Thoracic aorta (tissue), 2 donors: ENCODE data around the gene CNKSR1. TPM values are rescaled to one million over a fixed set of nuclear protein-coding genes. Genes with fewer than 3 reads are reported as not detected.

Source experiments
- ATAC-seq: fragments of 150-250 bp; one replicate; pipeline ENCODE4 v1.8.0; 2017; ENCODE audit warnings: low read depth; ENCODE audit not compliant: insufficient number of reproducible peaks, low FRiP score
- DNase-seq: peaks from one replicate; pipeline ENCODE4 v3.0.0-alpha.2; 2020; ENCODE audit warnings: low spot score
- H3K27ac ChIP-seq, 2 donors: fragments of 200-600 bp; sonication (generic); 1 replicate in 1 of 2; 2 replicates in 1 of 2; pipeline ENCODE4 v1.5.1; 2016; ENCODE audit warnings: mild to moderate bottlenecking in 2 of 2, moderate library complexity in 2 of 2
- H3K27me3 ChIP-seq: fragments of 200-600 bp; sonication (generic); replicated peaks from 2 replicates; pipeline ENCODE4 v1.6.0; 2016; ENCODE audit warnings: mild to moderate bottlenecking; ENCODE audit not compliant: insufficient read depth
- H3K36me3 ChIP-seq: fragments of 200-600 bp; sonication (generic); one replicate; pipeline ENCODE4 v1.5.1; 2016
- H3K4me1 ChIP-seq, 2 donors: fragments of 200-600 bp; sonication (generic); 1 replicate in 1 of 2; 2 replicates in 1 of 2; pipeline versions ENCODE4 v1.5.1 to v1.6.0; 2016; ENCODE audit warnings: low read depth in 2 of 2, mild to moderate bottlenecking in 1 of 2; ENCODE audit not compliant: control insufficient read depth in 1 of 2
- H3K4me3 ChIP-seq: fragments of 200-600 bp; sonication (generic); 2 replicates; pipeline ENCODE4 v1.5.1; 2016; ENCODE audit warnings: mild to moderate bottlenecking
- H3K9me3 ChIP-seq: fragments of 200-600 bp; sonication (generic); 2 replicates; pipeline ENCODE4 v1.5.1; 2016
- total RNA-seq, 2 donors: library from RNA; depleted of rRNA; stranded (reverse); fragments of >200 nt; gene quantifications; one replicate each; pipeline versions ENCODE4 v1.1.0 to v1.2.3, GENCODE V29; 2016
- TF ChIP-seq, protein P1 (sequence below): fragments of 200-600 bp; sonication (generic); IDR thresholded peaks from one replicate; pipeline ENCODE4 v1.5.1; 2019; ENCODE audit warnings: antibody characterized with exemption

Gene CNKSR1
- total RNA-seq, 2 donors from 2014 or later = 5.8 to 17.5 TPM

DNA sequence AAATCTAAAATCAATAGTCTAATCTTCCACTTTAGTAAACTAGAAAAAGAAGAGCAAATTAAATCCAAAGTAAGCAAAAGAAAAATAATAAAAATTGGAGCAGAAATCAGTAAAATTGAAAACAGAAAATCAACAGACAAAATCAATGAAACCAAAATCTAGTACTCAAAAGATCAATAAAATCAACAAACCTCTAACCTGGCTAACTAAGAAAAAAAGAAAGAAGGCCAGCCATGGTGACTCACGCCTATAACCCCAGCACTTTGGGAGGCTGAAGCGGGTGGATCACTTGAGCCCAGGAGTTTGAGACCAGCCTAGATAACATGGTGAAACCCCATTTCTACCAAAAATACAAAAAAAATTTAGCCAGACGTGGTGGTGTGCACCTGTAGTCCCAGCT, 42.8 kb upstream of the CNKSR1 start:
- no peak overlapping the region for H3K27ac ChIP-seq
- no peaks in the 10 kb centered on the region for H3K9me3 ChIP-seq
- H3K36me3 ChIP-seq = no peaks in the 10 kb centered on the region
- no peaks in the 10 kb centered on the region for H3K4me1 ChIP-seq
- DNase-seq = no peak
- TF ChIP-seq, protein P1, sequence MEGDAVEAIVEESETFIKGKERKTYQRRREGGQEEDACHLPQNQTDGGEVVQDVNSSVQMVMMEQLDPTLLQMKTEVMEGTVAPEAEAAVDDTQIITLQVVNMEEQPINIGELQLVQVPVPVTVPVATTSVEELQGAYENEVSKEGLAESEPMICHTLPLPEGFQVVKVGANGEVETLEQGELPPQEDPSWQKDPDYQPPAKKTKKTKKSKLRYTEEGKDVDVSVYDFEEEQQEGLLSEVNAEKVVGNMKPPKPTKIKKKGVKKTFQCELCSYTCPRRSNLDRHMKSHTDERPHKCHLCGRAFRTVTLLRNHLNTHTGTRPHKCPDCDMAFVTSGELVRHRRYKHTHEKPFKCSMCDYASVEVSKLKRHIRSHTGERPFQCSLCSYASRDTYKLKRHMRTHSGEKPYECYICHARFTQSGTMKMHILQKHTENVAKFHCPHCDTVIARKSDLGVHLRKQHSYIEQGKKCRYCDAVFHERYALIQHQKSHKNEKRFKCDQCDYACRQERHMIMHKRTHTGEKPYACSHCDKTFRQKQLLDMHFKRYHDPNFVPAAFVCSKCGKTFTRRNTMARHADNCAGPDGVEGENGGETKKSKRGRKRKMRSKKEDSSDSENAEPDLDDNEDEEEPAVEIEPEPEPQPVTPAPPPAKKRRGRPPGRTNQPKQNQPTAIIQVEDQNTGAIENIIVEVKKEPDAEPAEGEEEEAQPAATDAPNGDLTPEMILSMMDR = no peak
- no peak for ATAC-seq
- no peaks in the 10 kb centered on the region for H3K27me3 ChIP-seq
- no peak overlapping the region for H3K4me3 ChIP-seq

DNA sequence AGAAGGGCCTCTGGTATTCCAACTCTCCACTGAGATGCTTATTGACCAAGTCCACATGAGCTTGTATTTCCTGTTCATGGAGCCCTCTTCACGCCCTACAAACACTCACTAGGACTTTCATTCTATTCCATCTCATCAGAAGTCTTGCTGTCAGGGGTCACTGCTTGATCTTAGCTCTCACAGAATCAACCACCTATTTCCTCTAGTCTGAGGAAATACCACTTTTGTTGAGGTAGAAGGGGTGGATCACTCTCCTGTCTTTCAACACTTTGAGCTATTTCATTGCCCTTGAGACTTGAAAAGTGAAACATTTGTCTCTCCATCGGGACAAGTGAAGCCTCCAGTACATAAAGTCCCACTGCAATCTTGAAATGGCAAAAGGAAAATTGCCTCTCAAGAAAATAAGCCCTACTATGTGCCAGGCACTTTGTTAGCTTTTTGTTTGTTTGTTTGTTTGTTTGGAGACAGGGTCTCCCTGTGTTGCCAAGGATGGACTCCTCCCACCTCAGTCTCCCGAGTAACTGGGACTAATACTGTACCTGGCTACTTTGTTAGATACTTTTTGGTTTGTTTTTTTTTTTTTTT, 38.2 kb upstream of the CNKSR1 start:
- no peaks in the 10 kb centered on the region for H3K27me3 ChIP-seq
- TF ChIP-seq, protein P1 = no peak
- H3K4me1 ChIP-seq = no peaks in the 10 kb centered on the region
- no peak for ATAC-seq
- no peak overlapping the region for H3K27ac ChIP-seq
- no peak overlapping the region for H3K4me3 ChIP-seq
- no peak for DNase-seq
- no peaks in the 10 kb centered on the region for H3K36me3 ChIP-seq
- no peaks in the 10 kb centered on the region for H3K9me3 ChIP-seq

DNA sequence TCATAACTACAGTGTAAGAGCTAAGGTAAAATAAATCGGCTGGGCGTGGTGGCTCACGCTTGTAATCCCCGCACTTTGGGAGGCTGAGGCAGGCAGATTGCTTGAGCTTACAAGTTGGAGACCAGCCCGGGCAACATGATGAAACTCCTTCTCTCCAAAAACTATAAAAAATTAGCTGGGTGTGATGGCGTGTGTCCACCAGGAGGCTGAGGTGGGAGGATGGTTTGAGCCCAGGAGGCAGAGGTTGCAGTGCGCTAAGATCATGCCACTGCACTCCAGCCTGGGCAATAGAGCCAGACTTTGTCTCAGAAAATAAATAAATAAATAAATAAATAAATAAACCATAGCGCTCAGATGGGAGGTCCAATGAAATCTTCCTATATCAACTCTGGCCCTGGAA, 35.1 kb upstream of the CNKSR1 start:
- TF ChIP-seq, protein P1 = no peak
- DNase-seq (no peak), ATAC-seq (no peak)
- Histone ChIP-seq H3K36me3 (no peaks in the 10 kb centered on the region), H3K9me3 (no peaks in the 10 kb centered on the region), H3K27me3 (no peaks in the 10 kb centered on the region), H3K4me1 (no peaks in the 10 kb centered on the region), H3K27ac (no peak overlapping the region), H3K4me3 (peak overlapping the region; percentile 31)

DNA sequence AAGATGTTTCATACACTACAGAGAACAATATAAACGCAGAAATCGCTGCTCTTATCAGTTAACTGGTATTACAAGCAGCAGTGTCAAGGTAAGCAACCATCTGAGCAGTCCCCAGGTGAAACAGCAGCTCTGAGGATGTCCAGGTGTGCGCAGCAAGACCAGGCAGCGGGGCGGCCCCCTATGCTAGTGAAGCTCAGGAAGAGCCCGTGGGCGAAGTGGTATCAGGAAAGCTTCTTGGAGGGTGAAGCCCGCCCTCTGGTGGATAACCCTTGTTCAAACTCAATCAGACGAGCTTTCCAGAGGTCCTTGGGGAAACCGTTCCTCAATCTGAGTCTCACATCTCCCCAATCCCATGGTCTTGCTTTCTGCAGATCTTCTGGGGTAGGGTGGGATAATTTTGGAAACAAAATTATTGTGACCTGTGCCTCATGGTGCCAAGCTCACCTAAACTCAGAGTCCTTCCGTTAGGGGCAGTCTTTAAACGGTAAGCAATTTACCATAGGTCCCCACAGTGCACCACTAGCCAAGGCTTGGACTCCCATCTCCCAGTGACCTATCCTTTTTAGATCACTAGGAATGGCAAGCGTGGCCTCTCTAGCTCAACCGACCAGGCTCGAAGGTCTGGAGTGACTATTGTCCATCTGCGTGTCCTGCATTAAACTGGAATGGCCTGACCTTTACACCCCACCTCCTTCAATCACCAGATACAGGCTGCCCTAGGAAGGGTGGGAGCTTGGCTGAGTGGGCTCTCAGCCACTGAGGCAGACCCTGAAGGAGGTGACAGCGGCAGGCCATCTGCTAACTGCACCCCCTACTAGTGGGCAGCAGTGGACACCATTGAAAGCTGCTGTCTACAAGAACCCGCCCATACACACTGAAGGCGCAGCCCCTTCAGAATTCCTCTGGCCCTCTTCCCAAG, 32.0 kb upstream of the CNKSR1 start:
- no peaks in the 10 kb centered on the region for H3K9me3 ChIP-seq
- H3K36me3 ChIP-seq = no peaks in the 10 kb centered on the region
- DNase-seq = no peak

DNA sequence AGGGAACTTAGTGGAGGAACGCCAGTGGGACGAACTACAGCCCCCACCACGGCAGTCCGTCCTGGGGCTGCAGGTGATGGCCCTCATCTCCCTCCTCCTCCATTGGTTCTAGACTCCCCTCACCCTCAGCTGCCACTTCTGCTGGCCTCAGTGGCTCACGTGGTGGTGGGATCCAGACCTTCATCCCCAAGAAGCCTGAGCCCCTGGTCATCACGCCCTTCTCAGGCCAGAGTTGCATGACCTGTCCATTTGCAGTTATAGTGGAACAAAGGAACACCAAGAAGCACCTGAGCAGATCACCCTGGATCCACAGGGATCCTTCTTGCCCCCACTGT, 31.4 kb upstream of the CNKSR1 start:
- TF ChIP-seq, protein P1 = no peak
- H3K4me3 ChIP-seq = no peak overlapping the region
- ATAC-seq = no peak
- H3K4me1 ChIP-seq = no peaks in the 10 kb centered on the region
- H3K27me3 ChIP-seq = no peaks in the 10 kb centered on the region
- H3K27ac ChIP-seq = no peak overlapping the region
- no peaks in the 10 kb centered on the region for H3K36me3 ChIP-seq
- no peaks in the 10 kb centered on the region for H3K9me3 ChIP-seq
- DNase-seq = no peak

More for the DNA sequence above, 32.0 kb upstream of the CNKSR1 start:
- Histone ChIP-seq H3K4me1 (no peaks in the 10 kb centered on the region), H3K4me3 (no peak overlapping the region), H3K27me3 (no peaks in the 10 kb centered on the region), H3K27ac (no peak overlapping the region)
- ATAC-seq = peak; percentile 50
- TF ChIP-seq, protein P1 = peak; percentile 72
